Measurements from ENCODE around the gene PRND.

GRCh38 chr20:4763723-4764510 lies 42.2 kb downstream of the PRND start:
- TF ChIP-seq, protein P1, sequence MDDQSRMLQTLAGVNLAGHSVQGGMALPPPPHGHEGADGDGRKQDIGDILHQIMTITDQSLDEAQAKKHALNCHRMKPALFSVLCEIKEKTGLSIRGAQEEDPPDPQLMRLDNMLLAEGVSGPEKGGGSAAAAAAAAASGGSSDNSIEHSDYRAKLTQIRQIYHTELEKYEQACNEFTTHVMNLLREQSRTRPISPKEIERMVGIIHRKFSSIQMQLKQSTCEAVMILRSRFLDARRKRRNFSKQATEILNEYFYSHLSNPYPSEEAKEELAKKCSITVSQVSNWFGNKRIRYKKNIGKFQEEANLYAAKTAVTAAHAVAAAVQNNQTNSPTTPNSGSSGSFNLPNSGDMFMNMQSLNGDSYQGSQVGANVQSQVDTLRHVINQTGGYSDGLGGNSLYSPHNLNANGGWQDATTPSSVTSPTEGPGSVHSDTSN (IDR thresholded peaks at IDR 0.05): no peak
- TF ChIP-seq POLR2AphosphoS2 (conservative IDR thresholded peaks at IDR 0.05; ENCODE audit: low read length): no peak
- TF ChIP-seq JUN (IDR thresholded peaks at IDR 0.05): no peak

Measured in A549 (cell line).